ENCODE measurements around the gene ZSCAN30. TPM values are rescaled to one million over a fixed set of nuclear protein-coding genes. Genes with fewer than 3 reads are reported as not detected.

ZSCAN30 gene
- 10 to 100 TPM; 14.4 to 19.6 (median 16.2) TPM for total RNA-seq
- total RNA-seq (2013), result 12.7 TPM
- total RNA-seq, result 6.1 to 36.5 (median 13.0) reads per million in 29 experiments

GRCh38 chr18:35290094-35290735 is at the start of gene ZSCAN30:
TSS of gene ZSCAN30 (minus strand) at chr18:35290229. CDS start at chr18:35264352, 25,877 bp downstream.
- Mint-ChIP-seq H3K9me3 (peaks cover 0 to 13% (median 0%) of the 10 kb centered on the region in 3 donors), H3K27ac (peak within 1 kb of the TSS; percentile 93 to 98), H3K27me3 (no peaks in the 10 kb centered on the region), H3K4me1 (peaks cover 59 to 72% (median 66%) of the 10 kb centered on the region in 3 donors), H3K36me3 (peaks cover 33% of the 10 kb centered on the region), H3K4me3 (peak within 1 kb of the TSS; percentile 93 to 99 (median 95))
- Histone ChIP-seq H3K4me3 (ENCODE audit: control insufficient read depth in 1 of 2, extremely low read depth in 1 of 2, low read length in 1 of 2) (peak within 1 kb of the TSS; percentile 60 to 91), H3K4me1 (ENCODE audit: control insufficient read depth in 1 of 2, extremely low read depth in 1 of 2, insufficient read depth in 2 of 2, low read length in 2 of 2) (peaks cover 11 to 21% of the 10 kb centered on the region in 2 experiments), H3K27ac (ENCODE audit: low read length) (peak within 1 kb of the TSS; percentile 85), H3K27me3 (replicated peaks in 1 of 2; ENCODE audit: control insufficient read depth in 2 of 2, extremely low read depth in 1 of 2, insufficient read depth in 2 of 2, low read length in 1 of 2) (no peaks in the 10 kb centered on the region), H3K9me3 (no peaks in the 10 kb centered on the region), H3K36me3 (ENCODE audit: control insufficient read depth in 2 of 2, extremely low read depth in 1 of 2, insufficient read depth in 1 of 2, low read length in 1 of 2) (peaks cover 0 to 8% of the 10 kb centered on the region in 2 donors)
- ATAC-seq (replicated peaks in 1 of 4) (peak; percentile 93 to 96 (median 94)), DNase-seq (peak; percentile 89 to 98 (median 94))
- ChIA-PET CTCF (interaction anchor here (0.6 to 1.6 kb wide), 9 partner anchors 14 to 65 kb away, joined by 3 to 8 read pairs (median 4); partner anchors contain the start of genes ZNF24 (in 1 of the 2) and ZNF397 (in 1 of the 2)), POLR2A (interaction anchor here (0.5 to 1.5 kb wide), 12 partner anchors 9 to 1170 kb away, joined by 3 to 8 read pairs (median 3); partner anchors contain the start of gene ZNF397 (in 1 of the 2))
- under 1% methylated on average over 33 of the region's 41 CpGs for WGBS (ENCODE audit: insufficient coverage)

- ChIA-PET POLR2A (no interaction called here), CTCF (interaction anchor here (0.6 to 0.7 kb wide), 2 partner anchors 11 to 90 kb away, joined by 3 read pairs; no protein-coding TSS in a partner anchor)
- peaks cover 59 to 64% (median 61%) of the 10 kb centered on the region in 3 donors for H3K4me1 Mint-ChIP-seq
- H3K9me3 Mint-ChIP-seq, result no peaks in the 10 kb centered on the region
- H3K4me3 ChIP-seq (ENCODE audit: control insufficient read depth in 1 of 2, extremely low read depth in 1 of 2, low read length in 1 of 2), result no peak overlapping the region
- no peak overlapping the region for H3K27ac Mint-ChIP-seq
- WGBS (ENCODE audit: insufficient coverage), result no CpG with 5 or more reads among the region's 5 CpGs
- H3K27me3 ChIP-seq (replicated peaks in 1 of 2; ENCODE audit: control insufficient read depth in 2 of 2, extremely low read depth in 1 of 2, insufficient read depth in 2 of 2, low read length in 1 of 2), result no peaks in the 10 kb centered on the region
- H3K36me3 ChIP-seq (ENCODE audit: control insufficient read depth in 2 of 2, extremely low read depth in 1 of 2, insufficient read depth in 1 of 2, low read length in 1 of 2), result peaks cover 10 to 85% of the 10 kb centered on the region in 2 donors
- DNase-seq (no peak), ATAC-seq (replicated peaks in 1 of 4) (no peak)
- H3K9me3 ChIP-seq, result no peaks in the 10 kb centered on the region
- H3K36me3 Mint-ChIP-seq, result peaks cover 78% of the 10 kb centered on the region
- no peak overlapping the region for H3K27ac ChIP-seq (ENCODE audit: low read length)
- H3K4me1 ChIP-seq (ENCODE audit: control insufficient read depth in 1 of 2, extremely low read depth in 1 of 2, insufficient read depth in 2 of 2, low read length in 2 of 2), result peaks cover 0 to 9% of the 10 kb centered on the region in 2 experiments
- no peaks in the 10 kb centered on the region for H3K27me3 Mint-ChIP-seq
- no peak overlapping the region for H3K4me3 Mint-ChIP-seq
These were observed 47.3 kb upstream of the ZSCAN30 start for GRCh38 chr18:35337286-35337685.

DNA sequence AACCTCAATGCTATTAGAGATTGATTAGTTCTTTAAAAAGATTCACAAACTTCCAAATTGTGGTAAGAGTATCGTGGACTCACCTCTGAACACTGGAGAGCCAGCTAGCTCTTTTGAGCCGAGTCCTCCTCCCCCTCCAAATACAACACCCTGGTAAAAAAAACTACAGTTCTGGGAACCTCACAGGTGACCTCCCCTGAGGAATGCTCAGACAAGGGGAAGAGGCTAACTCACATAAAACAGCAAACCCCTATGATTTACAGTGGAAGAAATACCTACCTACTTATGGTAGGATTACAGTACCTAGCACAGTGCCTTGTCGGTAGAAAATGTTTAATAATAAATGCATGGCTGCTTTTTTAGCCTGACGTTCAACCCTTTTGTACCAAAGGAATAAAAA is 45.8 kb upstream of the ZSCAN30 start:
- no peaks in the 10 kb centered on the region for H3K27me3 ChIP-seq (replicated peaks in 1 of 2; ENCODE audit: control insufficient read depth in 2 of 2, extremely low read depth in 1 of 2, insufficient read depth in 2 of 2, low read length in 1 of 2)
- no peaks in the 10 kb centered on the region for H3K9me3 ChIP-seq
- Mint-ChIP-seq H3K9me3 (no peaks in the 10 kb centered on the region), H3K27ac (no peak overlapping the region), H3K36me3 (peaks cover 77% of the 10 kb centered on the region), H3K4me1 (peaks cover 49 to 53% (median 52%) of the 10 kb centered on the region in 3 donors), H3K4me3 (no peak overlapping the region), H3K27me3 (no peaks in the 10 kb centered on the region)
- DNase-seq, result no peak
- 100% methylated on average over 2 of the region's 4 CpGs for WGBS (ENCODE audit: insufficient coverage)
- ChIA-PET POLR2A (interaction anchor here in 1 of 2 donors (0.6 kb wide), 1 partner anchor 138 kb away, joined by 5 read pairs; no protein-coding TSS in a partner anchor), CTCF (interaction anchor here (0.5 to 0.6 kb wide), 2 partner anchors 29 to 96 kb away, joined by 3 to 4 read pairs; no protein-coding TSS in a partner anchor)
- no peak for ATAC-seq (replicated peaks in 1 of 4)
- H3K27ac ChIP-seq (ENCODE audit: low read length), result no peak overlapping the region
- H3K4me1 ChIP-seq (ENCODE audit: control insufficient read depth in 1 of 2, extremely low read depth in 1 of 2, insufficient read depth in 2 of 2, low read length in 2 of 2), result peaks cover 0 to 4% of the 10 kb centered on the region in 2 experiments
- no peak overlapping the region for H3K4me3 ChIP-seq (ENCODE audit: control insufficient read depth in 1 of 2, extremely low read depth in 1 of 2, low read length in 1 of 2)
- peaks cover 15 to 85% of the 10 kb centered on the region in 2 donors for H3K36me3 ChIP-seq (ENCODE audit: control insufficient read depth in 2 of 2, extremely low read depth in 1 of 2, insufficient read depth in 1 of 2, low read length in 1 of 2)

- ChIA-PET CTCF (no interaction called here), POLR2A (no interaction called here)
- Histone ChIP-seq H3K4me1 (ENCODE audit: control insufficient read depth in 1 of 2, extremely low read depth in 1 of 2, insufficient read depth in 2 of 2, low read length in 2 of 2) (no peaks in the 10 kb centered on the region), H3K4me3 (ENCODE audit: control insufficient read depth in 1 of 2, extremely low read depth in 1 of 2, low read length in 1 of 2) (no peak overlapping the region), H3K9me3 (no peaks in the 10 kb centered on the region), H3K36me3 (ENCODE audit: control insufficient read depth in 2 of 2, extremely low read depth in 1 of 2, insufficient read depth in 1 of 2, low read length in 1 of 2) (peaks cover 15 to 77% of the 10 kb centered on the region in 2 donors), H3K27ac (ENCODE audit: low read length) (no peak overlapping the region), H3K27me3 (replicated peaks in 1 of 2; ENCODE audit: control insufficient read depth in 2 of 2, extremely low read depth in 1 of 2, insufficient read depth in 2 of 2, low read length in 1 of 2) (no peaks in the 10 kb centered on the region)
- no peak overlapping the region for H3K4me3 Mint-ChIP-seq
- ATAC-seq (replicated peaks in 1 of 4), result no peak
- peak overlapping the region in 1 of 2 donors; percentile 50 for H3K27ac Mint-ChIP-seq
- no peaks in the 10 kb centered on the region for H3K9me3 Mint-ChIP-seq
- peaks cover 40 to 44% (median 42%) of the 10 kb centered on the region in 3 donors for H3K4me1 Mint-ChIP-seq
- WGBS (ENCODE audit: insufficient coverage), result no CpG with 5 or more reads among the region's 3 CpGs
- peaks cover 70% of the 10 kb centered on the region for H3K36me3 Mint-ChIP-seq
- DNase-seq, result no peak
- no peaks in the 10 kb centered on the region for H3K27me3 Mint-ChIP-seq
These were observed 44.8 kb upstream of the ZSCAN30 start for GRCh38 chr18:35334821-35335220.

- ATAC-seq (replicated peaks in 1 of 4) (no peak), DNase-seq (no peak)
- Mint-ChIP-seq H3K27ac (no peak overlapping the region), H3K4me3 (no peak overlapping the region), H3K36me3 (peaks cover 64% of the 10 kb centered on the region), H3K9me3 (no peaks in the 10 kb centered on the region), H3K27me3 (no peaks in the 10 kb centered on the region), H3K4me1 (peaks cover 34 to 37% (median 36%) of the 10 kb centered on the region in 3 donors)
- Histone ChIP-seq H3K27ac (ENCODE audit: low read length) (no peak overlapping the region), H3K4me3 (ENCODE audit: control insufficient read depth in 1 of 2, extremely low read depth in 1 of 2, low read length in 1 of 2) (no peak overlapping the region), H3K27me3 (replicated peaks in 1 of 2; ENCODE audit: control insufficient read depth in 2 of 2, extremely low read depth in 1 of 2, insufficient read depth in 2 of 2, low read length in 1 of 2) (no peaks in the 10 kb centered on the region), H3K4me1 (ENCODE audit: control insufficient read depth in 1 of 2, extremely low read depth in 1 of 2, insufficient read depth in 2 of 2, low read length in 2 of 2) (no peaks in the 10 kb centered on the region), H3K36me3 (ENCODE audit: control insufficient read depth in 2 of 2, extremely low read depth in 1 of 2, insufficient read depth in 1 of 2, low read length in 1 of 2) (peaks cover 15 to 71% of the 10 kb centered on the region in 2 donors), H3K9me3 (no peaks in the 10 kb centered on the region)
- no CpG with 5 or more reads among the region's 1 CpG for WGBS (ENCODE audit: insufficient coverage)
- POLR2A ChIA-PET, result no interaction called here
- CTCF ChIA-PET, result no interaction called here
These were observed 44.2 kb upstream of the ZSCAN30 start for GRCh38 chr18:35334212-35334611.

GRCh38 chr18:35331367-35332087 is 41.5 kb upstream of the ZSCAN30 start:
- H3K4me3 Mint-ChIP-seq, result no peak overlapping the region
- Histone ChIP-seq H3K27me3 (replicated peaks in 1 of 2; ENCODE audit: control insufficient read depth in 2 of 2, extremely low read depth in 1 of 2, insufficient read depth in 2 of 2, low read length in 1 of 2) (no peaks in the 10 kb centered on the region), H3K27ac (ENCODE audit: low read length) (no peak overlapping the region), H3K4me3 (ENCODE audit: control insufficient read depth in 1 of 2, extremely low read depth in 1 of 2, low read length in 1 of 2) (no peak overlapping the region), H3K4me1 (ENCODE audit: control insufficient read depth in 1 of 2, extremely low read depth in 1 of 2, insufficient read depth in 2 of 2, low read length in 2 of 2) (no peaks in the 10 kb centered on the region), H3K9me3 (no peaks in the 10 kb centered on the region), H3K36me3 (ENCODE audit: control insufficient read depth in 2 of 2, extremely low read depth in 1 of 2, insufficient read depth in 1 of 2, low read length in 1 of 2) (peaks cover 11 to 46% of the 10 kb centered on the region in 2 donors)
- WGBS (ENCODE audit: insufficient coverage), result 95% methylated on average over 2 of the region's 4 CpGs
- no peak overlapping the region for H3K27ac Mint-ChIP-seq
- peaks cover 0 to 7% (median 2%) of the 10 kb centered on the region in 3 donors for H3K9me3 Mint-ChIP-seq
- ChIA-PET POLR2A (interaction anchor here in 1 of 2 donors (0.5 to 1.0 kb wide), 3 partner anchors 86 to 306 kb away, joined by 3 to 5 read pairs (median 3); no protein-coding TSS in a partner anchor), CTCF (no interaction called here)
- no peaks in the 10 kb centered on the region for H3K27me3 Mint-ChIP-seq
- H3K36me3 Mint-ChIP-seq, result peaks cover 44% of the 10 kb centered on the region
- ATAC-seq (replicated peaks in 1 of 4), result no peak
- no peak for DNase-seq
- H3K4me1 Mint-ChIP-seq, result peaks cover 13 to 25% (median 16%) of the 10 kb centered on the region in 3 donors

Measured in T-cell (primary cell).